Lung (tissue), 12 donors: Measurements from ENCODE around the gene C22orf39. TPM values are rescaled to one million over a fixed set of nuclear protein-coding genes. Genes with fewer than 3 reads are reported as not detected.

ENCODE experiments used
- ATAC-seq: fragments of 200-7000 bp; cut with Tn5 transposase; one replicate; pipeline ENCODE4 v1.9.1; 2020; ENCODE audit warnings: moderate number of reproducible peaks; ENCODE audit not compliant: insufficient read depth, low FRiP score
- DNase-seq, 3 donors: peaks; one replicate each; pipeline ENCODE4 v3.0.0-alpha.2; 2013 to 2017
- H3K27ac ChIP-seq, 2 donors: one replicate each; pipeline ENCODE4 v1.5.1; 2013; ENCODE audit warnings: mild to moderate bottlenecking in 2 of 2, moderate library complexity in 2 of 2, control low read depth in 1 of 2, inconsistent platforms in 1 of 2, low read depth in 1 of 2, low read length in 1 of 2
- H3K27me3 ChIP-seq, 3 donors: one replicate each; pipeline ENCODE4 v1.5.1; 2013; ENCODE audit warnings: low read length in 2 of 3; ENCODE audit not compliant: control insufficient read depth in 3 of 3, insufficient read depth in 3 of 3
- H3K36me3 ChIP-seq, 4 donors: one replicate each; pipeline ENCODE4 v1.5.1; 2013; ENCODE audit warnings: low read length in 4 of 4, mild to moderate bottlenecking in 1 of 4, moderate library complexity in 1 of 4; ENCODE audit not compliant: control insufficient read depth in 4 of 4, insufficient read depth in 4 of 4
- H3K4me1 ChIP-seq, 5 donors: one replicate each; pipeline ENCODE4 v1.5.1; 2013; ENCODE audit warnings: low read length in 5 of 5, mild to moderate bottlenecking in 2 of 5, moderate library complexity in 1 of 5; ENCODE audit not compliant: control insufficient read depth in 5 of 5, insufficient read depth in 5 of 5
- H3K4me3 ChIP-seq: one replicate; pipeline ENCODE4 v1.5.1; 2013; ENCODE audit warnings: mild to moderate bottlenecking, control low read depth, moderate library complexity
- H3K9ac ChIP-seq, 2 donors: one replicate each; pipeline ENCODE4 v1.5.1; 2013; ENCODE audit warnings: low read length in 2 of 2, control low read depth in 1 of 2; ENCODE audit not compliant: insufficient read depth in 1 of 2
- H3K9me3 ChIP-seq, 4 donors: one replicate each; pipeline ENCODE4 v1.5.1; 2013; ENCODE audit warnings: low read length in 3 of 4, mild to moderate bottlenecking in 1 of 4, moderate library complexity in 1 of 4; ENCODE audit not compliant: control insufficient read depth in 4 of 4, insufficient read depth in 3 of 4
- CTCF ChIP-seq: IDR thresholded peaks from 2 replicates; pipeline ENCODE4 v1.5.1; 2012; ENCODE audit warnings: mild to moderate bottlenecking; ENCODE audit errors: control extremely low read depth, extremely low read depth
- WGBS, 2 donors: extraction: QIAGEN DNeasy Blood & Tissue Kit; methylation state at CpG; one replicate each; pipeline ENCODE4 v1.1.7; 2013; 5-methylcytosine and 5-hydroxymethylcytosine counted together
- polyA plus RNA-seq, 2 donors: library from polyadenylated mRNA; stranded (reverse); fragments of 200-250 nt; gene quantifications; one replicate each; pipeline ENCODE4 v1.2.1, GENCODE V29; 2013
- total RNA-seq, 2 donors: library from RNA; depleted of rRNA in 1 of 2; stranded (reverse); fragments of >200 nt in 1 of 2; gene quantifications; one replicate each; pipeline ENCODE4 v1.2.1, GENCODE V29; 2014 to 2021
- donor health status: control.
- donor health status: control.
- donor health status: Bipolar disorder and iron deficiency.
- donor health status: healthy.
- donor health status: DM: yes; HTN: yes; CAD: no.

Gene C22orf39
- total and polyA plus RNA-seq, 4 donors, result 24.2 to 39.9 (median 28.6) TPM

- no peaks in the 10 kb centered on the region for H3K36me3 ChIP-seq
- H3K9me3 ChIP-seq, result no peaks in the 10 kb centered on the region
- 87 to 95% methylated on average over 6 of the region's 6 CpGs for WGBS, 2 donors
- TF ChIP-seq CTCF, result no peak
- ATAC-seq (no peak), DNase-seq (no peak)
- peaks cover 0 to 7% (median 0%) of the 10 kb centered on the region in 5 donors for H3K4me1 ChIP-seq
- no peak overlapping the region for H3K9ac ChIP-seq
- no peak overlapping the region for H3K27ac ChIP-seq
- H3K4me3 ChIP-seq, result no peak overlapping the region
- H3K27me3 ChIP-seq, result no peaks in the 10 kb centered on the region
Measured at GRCh38 chr22:19420321-19420720, 27.2 kb downstream of the C22orf39 start.

GRCh38 chr22:19419464-19420178 lies 27.9 kb downstream of the C22orf39 start:
- TF ChIP-seq CTCF, result no peak
- no peak overlapping the region for H3K9ac ChIP-seq
- H3K27me3 ChIP-seq, result no peaks in the 10 kb centered on the region
- no peaks in the 10 kb centered on the region for H3K9me3 ChIP-seq
- H3K36me3 ChIP-seq, result no peaks in the 10 kb centered on the region
- WGBS, 2 donors, result 40 to 59% methylated on average over 5 of the region's 5 CpGs
- DNase-seq (no peak), ATAC-seq (no peak)
- H3K4me3 ChIP-seq, result no peak overlapping the region
- H3K27ac ChIP-seq, result no peak overlapping the region
- H3K4me1 ChIP-seq, result peaks cover 0 to 5% (median 0%) of the 10 kb centered on the region in 5 donors

- Histone ChIP-seq H3K9ac (no peak overlapping the region), H3K27ac (no peak overlapping the region), H3K4me3 (no peak overlapping the region), H3K27me3 (no peaks in the 10 kb centered on the region), H3K4me1 (peaks cover 0 to 5% (median 0%) of the 10 kb centered on the region in 5 donors), H3K36me3 (no peaks in the 10 kb centered on the region), H3K9me3 (no peaks in the 10 kb centered on the region)
- TF ChIP-seq CTCF, result no peak
- ATAC-seq, result no peak
- WGBS, 2 donors, result 39 to 72% methylated on average over 5 of the region's 5 CpGs
- DNase-seq, result no peak
Measured at GRCh38 chr22:19419086-19419463, 28.4 kb downstream of the C22orf39 start.
